GM12872 (cell line): ENCODE data around the gene PRPF40B.

Source experiments
- TF ChIP-seq, protein P1 (sequence below): IDR thresholded peaks from 3 replicates; pipeline ENCODE4 v1.5.1; 2011; ENCODE audit warnings: low read depth, mild to moderate bottlenecking, low read length, moderate library complexity; ENCODE audit not compliant: insufficient read depth

Gene PRPF40B

DNA sequence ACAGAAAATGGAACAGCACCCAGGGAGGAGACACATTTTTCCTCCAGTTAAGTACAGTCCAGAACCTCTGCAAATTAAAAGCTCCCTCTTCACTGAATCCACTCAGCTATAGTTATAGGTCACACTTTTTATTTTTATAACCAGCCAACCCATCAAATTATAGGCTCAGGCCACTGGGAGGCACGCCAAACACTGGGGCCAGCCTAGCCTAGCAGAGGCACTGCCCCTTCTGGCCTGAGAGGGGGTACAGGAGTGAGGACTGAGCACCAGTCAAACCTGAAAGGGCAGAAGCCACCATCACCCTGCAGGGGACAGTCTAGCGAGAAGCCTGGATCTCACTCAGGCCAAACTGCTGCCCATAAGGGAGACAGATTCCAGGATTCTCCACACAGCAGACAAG lies 64.6 kb downstream of the PRPF40B start:
- TF ChIP-seq, protein P1, sequence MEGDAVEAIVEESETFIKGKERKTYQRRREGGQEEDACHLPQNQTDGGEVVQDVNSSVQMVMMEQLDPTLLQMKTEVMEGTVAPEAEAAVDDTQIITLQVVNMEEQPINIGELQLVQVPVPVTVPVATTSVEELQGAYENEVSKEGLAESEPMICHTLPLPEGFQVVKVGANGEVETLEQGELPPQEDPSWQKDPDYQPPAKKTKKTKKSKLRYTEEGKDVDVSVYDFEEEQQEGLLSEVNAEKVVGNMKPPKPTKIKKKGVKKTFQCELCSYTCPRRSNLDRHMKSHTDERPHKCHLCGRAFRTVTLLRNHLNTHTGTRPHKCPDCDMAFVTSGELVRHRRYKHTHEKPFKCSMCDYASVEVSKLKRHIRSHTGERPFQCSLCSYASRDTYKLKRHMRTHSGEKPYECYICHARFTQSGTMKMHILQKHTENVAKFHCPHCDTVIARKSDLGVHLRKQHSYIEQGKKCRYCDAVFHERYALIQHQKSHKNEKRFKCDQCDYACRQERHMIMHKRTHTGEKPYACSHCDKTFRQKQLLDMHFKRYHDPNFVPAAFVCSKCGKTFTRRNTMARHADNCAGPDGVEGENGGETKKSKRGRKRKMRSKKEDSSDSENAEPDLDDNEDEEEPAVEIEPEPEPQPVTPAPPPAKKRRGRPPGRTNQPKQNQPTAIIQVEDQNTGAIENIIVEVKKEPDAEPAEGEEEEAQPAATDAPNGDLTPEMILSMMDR: no peak

DNA sequence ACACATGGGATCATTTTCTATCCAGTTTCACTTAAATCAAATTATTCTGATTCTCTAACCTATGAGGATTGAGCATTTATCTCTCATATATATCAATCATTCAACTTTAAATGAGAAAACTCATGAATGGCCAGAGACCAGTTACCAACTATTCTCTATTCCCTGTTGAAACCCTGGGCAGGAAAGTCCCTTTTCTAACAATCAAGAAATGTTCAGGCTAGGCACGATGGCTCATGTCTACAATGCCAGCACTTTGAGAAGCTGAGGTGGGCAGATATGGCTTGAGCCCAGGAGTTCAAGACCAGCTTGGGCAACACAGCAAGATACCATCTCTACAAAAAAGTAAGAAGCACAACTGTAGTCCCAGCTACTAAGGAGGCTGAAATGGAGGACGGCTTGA lies 65.9 kb downstream of the PRPF40B start:
- TF ChIP-seq, protein P1: no peak

- TF ChIP-seq, protein P1: no peak
Observed at GRCh38 chr12:49689785-49690184, 66.4 kb downstream of the PRPF40B start.

GRCh38 chr12:49692851-49693250 lies 69.5 kb downstream of the PRPF40B start:
- TF ChIP-seq, protein P1: no peak

- TF ChIP-seq, protein P1: no peak
Observed at GRCh38 chr12:49693931-49694444, 70.6 kb downstream of the PRPF40B start.
